Activated CD4-positive, alpha-beta T cell treated with anti-CD3 and anti-CD28 coated beads, Interleukin-2, amount 10 ng/mL, durations not matched to agents 24 days and 14 days (primary cell): ENCODE results near the gene ZNF614. TPM values are rescaled to one million over a fixed set of nuclear protein-coding genes. Genes with fewer than 3 reads are reported as not detected.
"Not testable (repeated sequence)": the region's sequence is repeated elsewhere in the genome, so short reads cannot be mapped to it uniquely, and the experiment has no call there.

Experiments used
- DNase-seq: peaks from one replicate; pipeline ENCODE4 v3.0.0; 2022
- H3K27ac Mint-ChIP-seq: one replicate; pipeline ENCODE4 v1.8.0; 2022; ENCODE audit warnings: mild to moderate bottlenecking, mixed read lengths
- H3K27me3 Mint-ChIP-seq: one replicate; pipeline ENCODE4 v1.8.0; 2022; ENCODE audit warnings: mixed read lengths
- H3K36me3 Mint-ChIP-seq: one replicate; pipeline ENCODE4 v1.8.0; 2022; ENCODE audit warnings: low read depth, mild to moderate bottlenecking, mixed read lengths
- H3K4me1 Mint-ChIP-seq: one replicate; pipeline ENCODE4 v1.8.0; 2021; ENCODE audit warnings: mixed read lengths
- H3K4me3 Mint-ChIP-seq: one replicate; pipeline ENCODE4 v1.8.0; 2022; ENCODE audit warnings: mild to moderate bottlenecking, moderate library complexity, mixed read lengths
- H3K9me3 Mint-ChIP-seq: one replicate; pipeline ENCODE4 v1.8.0; 2021; ENCODE audit warnings: mixed read lengths
- intact Hi-C: fragments of 100-400 bp; cut with micrococcal nuclease; formaldehyde crosslinking; loops from one replicate; pipeline ENCODE4 v1.15.1; 2023
- total RNA-seq: library from RNA; stranded (reverse); gene quantifications from 2 replicates; pipeline ENCODE4 v1.2.3, GENCODE V29; 2022

ZNF614 gene
- 11.0 and 12.7 TPM in 2 replicates for total RNA-seq

- H3K36me3 Mint-ChIP-seq: peaks cover 74% of the 10 kb centered on the region
- intact Hi-C loops: loop anchor here (1.0 kb wide), 5 partner anchors 20 to 161 kb away; partner anchors contain the start of genes ZNF350, ZNF432, ZNF613 and ZNF615
- H3K27me3 Mint-ChIP-seq: no peaks in the 10 kb centered on the region
- H3K4me3 Mint-ChIP-seq: peak within 1 kb of the TSS; percentile 94
- peaks cover 15% of the 10 kb centered on the region for H3K4me1 Mint-ChIP-seq
- DNase-seq: peak; percentile 96
- peak within 1 kb of the TSS; percentile 95 for H3K27ac Mint-ChIP-seq
- H3K9me3 Mint-ChIP-seq: peaks cover 34% of the 10 kb centered on the region
Measured at GRCh38 chr19:52028027-52028779, at the start of gene ZNF614. Gene ZNF614, minus strand, starts transcription at chr19:52028379. Its CDS starts 2,634 bp downstream, at chr19:52025745.

- H3K4me3 Mint-ChIP-seq: no peak overlapping the region
- no peaks in the 10 kb centered on the region for H3K27me3 Mint-ChIP-seq
- DNase-seq: no peak
- no peak overlapping the region for H3K27ac Mint-ChIP-seq
- peaks cover 56% of the 10 kb centered on the region for H3K9me3 Mint-ChIP-seq
- intact Hi-C loops: no loop called here
- peaks cover 93% of the 10 kb centered on the region for H3K36me3 Mint-ChIP-seq
- H3K4me1 Mint-ChIP-seq: no peaks in the 10 kb centered on the region
Measured at GRCh38 chr19:52070496-52070895, 42.3 kb upstream of the ZNF614 start.

GRCh38 chr19:52069653-52070052, 41.5 kb upstream of the ZNF614 start:
- intact Hi-C loops: no loop called here
- no peak overlapping the region for H3K4me3 Mint-ChIP-seq

GRCh38 chr19:52066258-52066863, 38.2 kb upstream of the ZNF614 start:
- H3K4me3 Mint-ChIP-seq: no peak overlapping the region
- H3K9me3 Mint-ChIP-seq: peaks cover 38% of the 10 kb centered on the region
- H3K4me1 Mint-ChIP-seq: no peaks in the 10 kb centered on the region
- H3K36me3 Mint-ChIP-seq: peaks cover 83% of the 10 kb centered on the region
- H3K27ac Mint-ChIP-seq: no peak overlapping the region
- intact Hi-C loops: no loop called here
- no peak for DNase-seq
- no peaks in the 10 kb centered on the region for H3K27me3 Mint-ChIP-seq

More at GRCh38 chr19:52069653-52070052, 41.5 kb upstream of the ZNF614 start:
- Mint-ChIP-seq H3K27me3 (no peaks in the 10 kb centered on the region), H3K4me1 (no peaks in the 10 kb centered on the region), H3K36me3 (peaks cover 91% of the 10 kb centered on the region), H3K27ac (no peak overlapping the region), H3K9me3 (peaks cover 52% of the 10 kb centered on the region)
- DNase-seq: no peak

GRCh38 chr19:52065399-52065798, 37.2 kb upstream of the ZNF614 start:
- no peak for DNase-seq
- no peaks in the 10 kb centered on the region for H3K27me3 Mint-ChIP-seq
- no peak overlapping the region for H3K27ac Mint-ChIP-seq
- H3K36me3 Mint-ChIP-seq: peaks cover 74% of the 10 kb centered on the region
- H3K4me3 Mint-ChIP-seq: no peak overlapping the region
- intact Hi-C loops: no loop called here
- H3K4me1 Mint-ChIP-seq: no peaks in the 10 kb centered on the region
- H3K9me3 Mint-ChIP-seq: peaks cover 33% of the 10 kb centered on the region

- H3K27me3 Mint-ChIP-seq, H3K4me1 Mint-ChIP-seq, H3K27ac Mint-ChIP-seq, H3K4me3 Mint-ChIP-seq, intact Hi-C loops, DNase-seq: not testable (repeated sequence)
- Mint-ChIP-seq H3K9me3 (peaks cover 36% of the 10 kb centered on the region), H3K36me3 (peaks cover 38% of the 10 kb centered on the region)
Measured at GRCh38 chr19:52056480-52056879, 28.3 kb upstream of the ZNF614 start.

- H3K27me3 Mint-ChIP-seq, H3K27ac Mint-ChIP-seq, intact Hi-C loops, H3K4me3 Mint-ChIP-seq, DNase-seq: not testable (repeated sequence)
- Mint-ChIP-seq H3K4me1 (peaks cover 21% of the 10 kb centered on the region), H3K9me3 (peaks cover 52% of the 10 kb centered on the region), H3K36me3 (peaks cover 69% of the 10 kb centered on the region)
Measured at GRCh38 chr19:52051736-52052135, 23.6 kb upstream of the ZNF614 start.

GRCh38 chr19:52048555-52049501, 20.6 kb upstream of the ZNF614 start, which contains the start of gene ZNF432:
Gene ZNF432, minus strand, starts transcription at chr19:52048838. Its CDS starts 1,970 bp downstream, at chr19:52046868.
- peaks cover 21% of the 10 kb centered on the region for H3K4me1 Mint-ChIP-seq
- H3K27ac Mint-ChIP-seq: peak within 1 kb of the TSS; percentile 99
- H3K9me3 Mint-ChIP-seq: peaks cover 48% of the 10 kb centered on the region
- no peaks in the 10 kb centered on the region for H3K27me3 Mint-ChIP-seq
- peak within 1 kb of the TSS; percentile 98 for H3K4me3 Mint-ChIP-seq
- DNase-seq: peak; percentile 94
- peaks cover 82% of the 10 kb centered on the region for H3K36me3 Mint-ChIP-seq
- intact Hi-C loops: loop anchor here (1.0 to 2.0 kb wide), 7 partner anchors 21 to 488 kb away; partner anchors contain the start of genes ZNF350, ZNF613, ZNF614 and ZNF615

- H3K9me3 Mint-ChIP-seq: peaks cover 44% of the 10 kb centered on the region
- intact Hi-C loops: no loop called here
Measured at GRCh38 chr19:52039169-52039568, 11.0 kb upstream of the ZNF614 start.

GRCh38 chr19:52034051-52034728, 6.0 kb upstream of the ZNF614 start:
- peaks cover 80% of the 10 kb centered on the region for H3K36me3 Mint-ChIP-seq
- no peak for DNase-seq
- H3K27ac Mint-ChIP-seq: no peak overlapping the region
- no peaks in the 10 kb centered on the region for H3K27me3 Mint-ChIP-seq
- H3K4me1 Mint-ChIP-seq: no peaks in the 10 kb centered on the region
- peaks cover 40% of the 10 kb centered on the region for H3K9me3 Mint-ChIP-seq
- no peak overlapping the region for H3K4me3 Mint-ChIP-seq
- intact Hi-C loops: no loop called here

More at GRCh38 chr19:52039169-52039568, 11.0 kb upstream of the ZNF614 start:
- Mint-ChIP-seq H3K36me3 (peaks cover 95% of the 10 kb centered on the region), H3K27me3 (no peaks in the 10 kb centered on the region), H3K4me3 (no peak overlapping the region), H3K27ac (no peak overlapping the region), H3K4me1 (no peaks in the 10 kb centered on the region)
- no peak for DNase-seq

GRCh38 chr19:52028780-52029123, 573 bp upstream of the ZNF614 start:
- Mint-ChIP-seq H3K27me3 (no peaks in the 10 kb centered on the region), H3K4me1 (peaks cover 15% of the 10 kb centered on the region), H3K4me3 (peak overlapping the region; percentile 94), H3K27ac (peak overlapping the region; percentile 95), H3K36me3 (peaks cover 73% of the 10 kb centered on the region), H3K9me3 (peaks cover 36% of the 10 kb centered on the region)
- intact Hi-C loops: loop anchor here (1.0 kb wide), 5 partner anchors 20 to 161 kb away; partner anchors contain the start of genes ZNF350, ZNF432, ZNF613 and ZNF615
- no peak for DNase-seq

GRCh38 chr19:52026255-52026990, 1.8 kb downstream of the ZNF614 start:
- DNase-seq, H3K4me3 Mint-ChIP-seq, H3K27me3 Mint-ChIP-seq, H3K27ac Mint-ChIP-seq, intact Hi-C loops: not testable (repeated sequence)
- H3K4me1 Mint-ChIP-seq: peaks cover 15% of the 10 kb centered on the region
- peaks cover 34% of the 10 kb centered on the region for H3K9me3 Mint-ChIP-seq
- peaks cover 81% of the 10 kb centered on the region for H3K36me3 Mint-ChIP-seq
